HCT116 (cell line): ENCODE data around the gene LCN6. TPM values are rescaled to one million over a fixed set of nuclear protein-coding genes. Genes with fewer than 3 reads are reported as not detected.

Source experiments
- ATAC-seq: fragments of 200-7000 bp; cut with Tn5 transposase; 2 replicates; pipeline ENCODE4 v1.9.1; 2020; ENCODE audit warnings: mild to moderate bottlenecking, moderate library complexity
- BruUV-seq: library from RNA; stranded (reverse); fragments of 400-500 nt; replicated peaks from 2 replicates; lab custom pipeline; 2021; lab: Mats Ljungman, UMichigan
- CTCF ChIA-PET: fragments of 300-600 bp; sonication (Branson Sonifier 250); formaldehyde crosslinking; loops from one replicate; lab custom pipeline; 2021; ENCODE audit warnings: antibody characterized with exemption; lab: Charles Lee
- POLR2A ChIA-PET: fragments of 300-600, 350-600 bp; sonication (Branson Sonifier 250); formaldehyde crosslinking; loops from one replicate; lab custom pipeline; 2021; ENCODE audit warnings: antibody characterized with exemption; lab: Charles Lee
- RAD21 ChIA-PET, 2 experiments: fragments of 300-600 bp; sonication (Branson Sonifier 250); formaldehyde crosslinking; loops; one replicate each; lab custom pipeline; 2023; ENCODE audit warnings: low total read pairs in 2 of 2; ENCODE audit not compliant: uncharacterized antibody in 2 of 2, unreplicated experiment in 2 of 2, low non-redundant PET in 1 of 2; lab: Charles Lee
- DNase-seq: peaks from one replicate; pipeline ENCODE4 v3.0.0-alpha.2; 2010; ENCODE audit warnings: low read depth, low spot score
- H2AFZ ChIP-seq: fragments of 200-600 bp; shearing (Covaris generic), sonication (generic); 2 replicates; pipeline ENCODE4 v1.6.1; 2017; ENCODE audit warnings: low read depth, mixed run types, mixed read lengths, antibody characterized with exemption, low read length; ENCODE audit not compliant: poor library complexity, severe bottlenecking
- H3K27ac ChIP-seq: 2 replicates; pipeline ENCODE4 v1.5.1; 2012; ENCODE audit warnings: low read depth, low read length
- H3K27me3 ChIP-seq: fragments of 200-600 bp; sonication (generic); 2 replicates; pipeline ENCODE4 v1.6.1; 2016; ENCODE audit warnings: mixed run types, low read length, mixed read lengths; ENCODE audit not compliant: insufficient read depth
- H3K36me3 ChIP-seq, 2 experiments: fragments of 200-500 bp in 1 of 2; fragments of 200-600 bp in 1 of 2; sonication (Bioruptor generic) in 1 of 2; sonication (generic) in 1 of 2; 2 replicates each; pipeline versions ENCODE4 v1.5.1 to v1.6.1; 2014 to 2016; ENCODE audit warnings: low read length in 2 of 2, inconsistent platforms in 1 of 2, mixed read lengths in 1 of 2, mixed run types in 1 of 2; ENCODE audit not compliant: insufficient read depth in 2 of 2, control insufficient read depth in 1 of 2
- H3K4me1 ChIP-seq, 2 experiments: fragments of 200-600 bp in 1 of 2; sonication (generic) in 1 of 2; 2 replicates each; pipeline versions ENCODE4 v1.5.1 to v1.6.1; 2012 to 2017; ENCODE audit warnings: low read length in 2 of 2, inconsistent platforms in 1 of 2, mild to moderate bottlenecking in 1 of 2, mixed read lengths in 1 of 2, mixed run types in 1 of 2, moderate library complexity in 1 of 2; ENCODE audit not compliant: insufficient read depth in 2 of 2, control insufficient read depth in 1 of 2
- H3K4me2 ChIP-seq: fragments of 200-600 bp; sonication (generic); 2 replicates; pipeline ENCODE4 v1.6.1; 2017; ENCODE audit warnings: mixed run types, low read length, mixed read lengths
- H3K4me3 ChIP-seq, 2 experiments: fragments of 200-600 bp in 1 of 2; sonication (generic) in 1 of 2; replicated peaks in 1 of 2; 2 replicates each; pipeline ENCODE4 v1.5.1; 2011 to 2016; ENCODE audit warnings: low read length in 2 of 2, control low read depth in 1 of 2, low read depth in 1 of 2, mild to moderate bottlenecking in 1 of 2, mixed read lengths in 1 of 2, mixed run types in 1 of 2
- H3K79me2 ChIP-seq: fragments of 200-600 bp; sonication (generic); 2 replicates; pipeline ENCODE4 v1.6.1; 2017; ENCODE audit warnings: mild to moderate bottlenecking, mixed run types, low read length, moderate library complexity, mixed read lengths; ENCODE audit not compliant: insufficient read depth
- H3K9ac ChIP-seq: fragments of 200-600 bp; sonication (generic); 2 replicates; pipeline ENCODE4 v1.6.1; 2016; ENCODE audit warnings: low read length, mixed read lengths
- H3K9me2 ChIP-seq: fragments of 200-600 bp; sonication (generic), shearing (Covaris generic); 2 replicates; pipeline ENCODE4 v1.6.1; 2017; ENCODE audit warnings: mixed run types, mild to moderate bottlenecking, moderate library complexity; ENCODE audit not compliant: insufficient read depth
- H3K9me3 ChIP-seq, 2 experiments: fragments of 200-500 bp in 1 of 2; fragments of 200-600 bp in 1 of 2; sonication (Bioruptor generic) in 1 of 2; sonication (generic) in 1 of 2; 2 replicates each; pipeline ENCODE4 v1.6.1; 2014 to 2017; ENCODE audit warnings: low read length in 2 of 2, mixed read lengths in 2 of 2, inconsistent platforms in 1 of 2, low read depth in 1 of 2, mild to moderate bottlenecking in 1 of 2, mixed run types in 1 of 2, moderate library complexity in 1 of 2; ENCODE audit not compliant: control insufficient read depth in 1 of 2, insufficient read depth in 1 of 2
- H4K20me1 ChIP-seq: fragments of 200-600 bp; sonication (generic), shearing (Covaris generic); 2 replicates; pipeline ENCODE4 v1.6.1; 2017; ENCODE audit warnings: mixed run types, mild to moderate bottlenecking, moderate library complexity; ENCODE audit not compliant: insufficient read depth
- CBX3 ChIP-seq: IDR thresholded peaks from 2 replicates; pipeline ENCODE4 v1.6.1; 2012; ENCODE audit warnings: low read depth
- EGR1 ChIP-seq: IDR thresholded peaks from 2 replicates; pipeline ENCODE4 v1.6.1; 2012; ENCODE audit warnings: low read depth
- EZH2phosphoT487 ChIP-seq: fragments of 200-600 bp; IDR thresholded peaks from 2 replicates; pipeline ENCODE4 v1.6.1; 2018; ENCODE audit warnings: antibody characterized with exemption, borderline replicate concordance
- FOSL1 ChIP-seq: IDR thresholded peaks from 2 replicates; pipeline ENCODE4 v1.6.1; 2012; ENCODE audit warnings: low read depth
- JUND ChIP-seq: IDR thresholded peaks from 2 replicates; pipeline ENCODE4 v1.6.1; 2012
- SIN3A ChIP-seq: IDR thresholded peaks from 2 replicates; pipeline ENCODE4 v1.6.1; 2012; ENCODE audit warnings: low read depth
- SRF ChIP-seq: IDR thresholded peaks from 2 replicates; pipeline ENCODE4 v1.6.1; 2012; ENCODE audit warnings: low read depth
- ZFX ChIP-seq: fragments of 450-650 bp; IDR thresholded peaks from 2 replicates; pipeline ENCODE4 v1.6.1; 2017
- ZNF274 ChIP-seq: fragments of 200-500 bp; sonication (Bioruptor generic); IDR thresholded peaks from 2 replicates; pipeline ENCODE4 v1.6.1; 2014; ENCODE audit warnings: mild to moderate bottlenecking, low read depth, low read length, inconsistent platforms
- intact Hi-C: fragments of 100-400 bp; cut with micrococcal nuclease; formaldehyde crosslinking; loops from 2 replicates; pipeline ENCODE4 v1.10.0; 2022
- total RNA-seq: library from RNA; stranded (reverse); gene quantifications from one replicate; pipeline ENCODE4 v1.2.1, GENCODE V29; 2021; ENCODE audit not compliant: unreplicated experiment
- TF ChIP-seq, protein P1 (sequence below): IDR thresholded peaks from 2 replicates; pipeline ENCODE4 v1.6.1; 2012; ENCODE audit warnings: low read depth
- TF ChIP-seq, protein P2 (sequence below): IDR thresholded peaks from 2 replicates; pipeline ENCODE4 v1.6.1; 2012
- TF ChIP-seq, protein P3 (sequence below): IDR thresholded peaks from 2 replicates; pipeline ENCODE4 v1.6.1; 2012

Gene LCN6
- total RNA-seq, 1 experiment from 2014 or later = not detected

DNA sequence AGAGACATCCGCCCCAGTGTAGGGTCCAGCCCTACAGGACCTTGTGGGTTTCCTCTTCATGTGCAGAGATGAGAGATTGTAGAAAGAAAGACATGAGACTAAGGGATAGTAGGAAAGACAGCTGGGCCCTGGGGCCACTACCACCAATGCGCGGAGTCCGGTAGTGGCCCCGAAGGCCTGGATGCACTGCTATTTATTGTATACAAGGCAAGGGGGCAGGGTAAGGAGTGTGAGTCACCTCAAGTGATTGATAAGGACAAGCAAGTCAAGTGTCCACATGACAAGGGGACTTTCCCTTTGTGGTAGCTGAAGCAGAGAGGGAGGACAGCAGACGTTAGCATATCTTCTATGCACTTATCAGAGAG lies 36.7 kb upstream of the LCN6 start:
- no peak overlapping the region for H3K9ac ChIP-seq
- ChIA-PET CTCF (no interaction called here), RAD21 (no interaction called here), POLR2A (no interaction called here)
- H3K9me2 ChIP-seq = no peaks in the 10 kb centered on the region
- no peaks in the 10 kb centered on the region for H3K9me3 ChIP-seq
- no peak overlapping the region for H3K27ac ChIP-seq
- H3K36me3 ChIP-seq = no peaks in the 10 kb centered on the region
- intact Hi-C loops = loop anchor here (1.0 to 10.0 kb wide), 3 partner anchors 27 to 440 kb away; partner anchors contain the start of genes CYSRT1, FBXW5, LCN8 and RNF208
- BruUV-seq = no TSS peak
- ATAC-seq = no peak
- peaks cover 4 to 18% of the 10 kb centered on the region in 2 experiments; a peak in 3 of 4 replicates for H3K4me1 ChIP-seq
- peak overlapping the region; percentile 94 for H2AFZ ChIP-seq
- H3K4me2 ChIP-seq = no peak overlapping the region
- H4K20me1 ChIP-seq = no peaks in the 10 kb centered on the region
- H3K79me2 ChIP-seq = no peaks in the 10 kb centered on the region
- no peaks in the 10 kb centered on the region for H3K27me3 ChIP-seq
- DNase-seq = no peak
- no peak overlapping the region for H3K4me3 ChIP-seq
- TF ChIP-seq ZNF274 = no peak
- TF ChIP-seq, protein P1, sequence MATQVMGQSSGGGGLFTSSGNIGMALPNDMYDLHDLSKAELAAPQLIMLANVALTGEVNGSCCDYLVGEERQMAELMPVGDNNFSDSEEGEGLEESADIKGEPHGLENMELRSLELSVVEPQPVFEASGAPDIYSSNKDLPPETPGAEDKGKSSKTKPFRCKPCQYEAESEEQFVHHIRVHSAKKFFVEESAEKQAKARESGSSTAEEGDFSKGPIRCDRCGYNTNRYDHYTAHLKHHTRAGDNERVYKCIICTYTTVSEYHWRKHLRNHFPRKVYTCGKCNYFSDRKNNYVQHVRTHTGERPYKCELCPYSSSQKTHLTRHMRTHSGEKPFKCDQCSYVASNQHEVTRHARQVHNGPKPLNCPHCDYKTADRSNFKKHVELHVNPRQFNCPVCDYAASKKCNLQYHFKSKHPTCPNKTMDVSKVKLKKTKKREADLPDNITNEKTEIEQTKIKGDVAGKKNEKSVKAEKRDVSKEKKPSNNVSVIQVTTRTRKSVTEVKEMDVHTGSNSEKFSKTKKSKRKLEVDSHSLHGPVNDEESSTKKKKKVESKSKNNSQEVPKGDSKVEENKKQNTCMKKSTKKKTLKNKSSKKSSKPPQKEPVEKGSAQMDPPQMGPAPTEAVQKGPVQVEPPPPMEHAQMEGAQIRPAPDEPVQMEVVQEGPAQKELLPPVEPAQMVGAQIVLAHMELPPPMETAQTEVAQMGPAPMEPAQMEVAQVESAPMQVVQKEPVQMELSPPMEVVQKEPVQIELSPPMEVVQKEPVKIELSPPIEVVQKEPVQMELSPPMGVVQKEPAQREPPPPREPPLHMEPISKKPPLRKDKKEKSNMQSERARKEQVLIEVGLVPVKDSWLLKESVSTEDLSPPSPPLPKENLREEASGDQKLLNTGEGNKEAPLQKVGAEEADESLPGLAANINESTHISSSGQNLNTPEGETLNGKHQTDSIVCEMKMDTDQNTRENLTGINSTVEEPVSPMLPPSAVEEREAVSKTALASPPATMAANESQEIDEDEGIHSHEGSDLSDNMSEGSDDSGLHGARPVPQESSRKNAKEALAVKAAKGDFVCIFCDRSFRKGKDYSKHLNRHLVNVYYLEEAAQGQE = no peak
- TF ChIP-seq ZFX = no peak
- TF ChIP-seq SIN3A = no peak
- TF ChIP-seq EZH2phosphoT487 = no peak
- TF ChIP-seq FOSL1 = no peak
- TF ChIP-seq, protein P2, sequence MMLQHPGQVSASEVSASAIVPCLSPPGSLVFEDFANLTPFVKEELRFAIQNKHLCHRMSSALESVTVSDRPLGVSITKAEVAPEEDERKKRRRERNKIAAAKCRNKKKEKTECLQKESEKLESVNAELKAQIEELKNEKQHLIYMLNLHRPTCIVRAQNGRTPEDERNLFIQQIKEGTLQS = no peak
- TF ChIP-seq, protein P3, sequence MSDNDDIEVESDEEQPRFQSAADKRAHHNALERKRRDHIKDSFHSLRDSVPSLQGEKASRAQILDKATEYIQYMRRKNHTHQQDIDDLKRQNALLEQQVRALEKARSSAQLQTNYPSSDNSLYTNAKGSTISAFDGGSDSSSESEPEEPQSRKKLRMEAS = no peak
- TF ChIP-seq JUND = no peak
- TF ChIP-seq EGR1 = no peak
- TF ChIP-seq CBX3 = no peak
- TF ChIP-seq SRF = no peak
